GM23338 (cell line): ENCODE data around the gene EID2B.

Experiments used
- CREB1 ChIP-seq: fragments of 250-450 bp; sonication (Bioruptor Pico); IDR thresholded peaks from 2 replicates; pipeline ENCODE4 v1.5.0; 2020; ENCODE audit warnings: low read depth, mild to moderate bottlenecking, moderate library complexity
- EZH2phosphoT487 ChIP-seq: fragments of 200-600 bp; sonication (generic); IDR thresholded peaks from one replicate; pipeline ENCODE4 v1.8.1; 2018; ENCODE audit warnings: antibody characterized with exemption; ENCODE audit not compliant: unreplicated experiment
- TF ChIP-seq, protein P1 (sequence below), 2 experiments: fragments of 200-600 bp in 1 of 2; sonication (generic) in 1 of 2; conservative IDR thresholded peaks; 2 replicates each; pipeline versions ENCODE4 v1.5.1 to v1.6.1; 2016 to 2017; ENCODE audit warnings: antibody characterized with exemption in 2 of 2, low read depth in 2 of 2, mild to moderate bottlenecking in 2 of 2, moderate library complexity in 1 of 2

- TF ChIP-seq, protein P1, sequence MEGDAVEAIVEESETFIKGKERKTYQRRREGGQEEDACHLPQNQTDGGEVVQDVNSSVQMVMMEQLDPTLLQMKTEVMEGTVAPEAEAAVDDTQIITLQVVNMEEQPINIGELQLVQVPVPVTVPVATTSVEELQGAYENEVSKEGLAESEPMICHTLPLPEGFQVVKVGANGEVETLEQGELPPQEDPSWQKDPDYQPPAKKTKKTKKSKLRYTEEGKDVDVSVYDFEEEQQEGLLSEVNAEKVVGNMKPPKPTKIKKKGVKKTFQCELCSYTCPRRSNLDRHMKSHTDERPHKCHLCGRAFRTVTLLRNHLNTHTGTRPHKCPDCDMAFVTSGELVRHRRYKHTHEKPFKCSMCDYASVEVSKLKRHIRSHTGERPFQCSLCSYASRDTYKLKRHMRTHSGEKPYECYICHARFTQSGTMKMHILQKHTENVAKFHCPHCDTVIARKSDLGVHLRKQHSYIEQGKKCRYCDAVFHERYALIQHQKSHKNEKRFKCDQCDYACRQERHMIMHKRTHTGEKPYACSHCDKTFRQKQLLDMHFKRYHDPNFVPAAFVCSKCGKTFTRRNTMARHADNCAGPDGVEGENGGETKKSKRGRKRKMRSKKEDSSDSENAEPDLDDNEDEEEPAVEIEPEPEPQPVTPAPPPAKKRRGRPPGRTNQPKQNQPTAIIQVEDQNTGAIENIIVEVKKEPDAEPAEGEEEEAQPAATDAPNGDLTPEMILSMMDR (conservative IDR thresholded peaks at IDR 0.05; ENCODE audit: low read depth in 2 of 2) = no peak
- TF ChIP-seq CREB1 (CRISPR knock-in tag) (no peak), EZH2phosphoT487 (no peak)
These were observed 25.5 kb downstream of the EID2B start for GRCh38 chr19:39506944-39507714.
